Mesendoderm (in vitro differentiated cells): ENCODE data around the gene CD83.

Source experiments
- DNase-seq: peaks from one replicate; pipeline ENCODE4 v3.0.0; 2013
- H2AK5ac ChIP-seq: 2 replicates; pipeline ENCODE4 v1.6.1; 2013; ENCODE audit warnings: low read length, inconsistent platforms
- H2BK120ac ChIP-seq: 2 replicates; pipeline ENCODE4 v1.6.1; 2013; ENCODE audit warnings: low read depth, mild to moderate bottlenecking, low read length, moderate library complexity, mixed read lengths
- H2BK15ac ChIP-seq: replicated peaks from 2 replicates; pipeline ENCODE4 v1.6.1; 2013; ENCODE audit warnings: low read depth, mild to moderate bottlenecking, moderate library complexity
- H2BK5ac ChIP-seq: 2 replicates; pipeline ENCODE4 v1.6.1; 2013; ENCODE audit warnings: low read length, inconsistent platforms
- H3K18ac ChIP-seq: 2 replicates; pipeline ENCODE4 v1.6.1; 2013; ENCODE audit warnings: mild to moderate bottlenecking, low read length, mixed read lengths
- H3K23ac ChIP-seq: one replicate; pipeline ENCODE4 v1.6.1; 2013; ENCODE audit warnings: low read length
- H3K27ac ChIP-seq: 2 replicates; pipeline ENCODE4 v1.5.1; 2013; ENCODE audit warnings: low read depth, mild to moderate bottlenecking, inconsistent platforms, low read length, moderate library complexity
- H3K27me3 ChIP-seq: 2 replicates; pipeline ENCODE4 v1.6.1; 2013; ENCODE audit warnings: low read length, control low read depth, mild to moderate bottlenecking, inconsistent platforms; ENCODE audit not compliant: insufficient read depth, poor library complexity
- H3K36me3 ChIP-seq: 2 replicates; pipeline ENCODE4 v1.6.1; 2013; ENCODE audit warnings: low read length, inconsistent platforms; ENCODE audit not compliant: control insufficient read depth, insufficient read depth
- H3K4ac ChIP-seq: one replicate; pipeline ENCODE4 v1.6.1; 2013; ENCODE audit warnings: low read depth, mild to moderate bottlenecking, low read length, moderate library complexity
- H3K4me1 ChIP-seq: 2 replicates; pipeline ENCODE4 v1.6.1; 2013; ENCODE audit warnings: low read depth, low read length, inconsistent platforms; ENCODE audit not compliant: control insufficient read depth
- H3K4me2 ChIP-seq: 2 replicates; pipeline ENCODE4 v1.6.1; 2013; ENCODE audit warnings: low read length
- H3K4me3 ChIP-seq: 2 replicates; pipeline ENCODE4 v1.5.1; 2013; ENCODE audit warnings: mild to moderate bottlenecking, low read length
- H3K56ac ChIP-seq: one replicate; pipeline ENCODE4 v1.6.1; 2013; ENCODE audit warnings: low read length
- H3K79me1 ChIP-seq: 2 replicates; pipeline ENCODE4 v1.6.1; 2013; ENCODE audit warnings: low read length, inconsistent platforms
- H3K79me2 ChIP-seq: 2 replicates; pipeline ENCODE4 v1.6.1; 2013; ENCODE audit warnings: mild to moderate bottlenecking, low read length; ENCODE audit not compliant: control insufficient read depth, insufficient read depth
- H3K9ac ChIP-seq: 2 replicates; pipeline ENCODE4 v1.6.1; 2013; ENCODE audit warnings: low read length, inconsistent platforms
- H4K5ac ChIP-seq: one replicate; pipeline ENCODE4 v1.6.1; 2013; ENCODE audit warnings: low read length
- H4K8ac ChIP-seq: one replicate; pipeline ENCODE4 v1.6.1; 2013; ENCODE audit warnings: low read depth, mild to moderate bottlenecking, control low read depth, low read length, moderate library complexity
- WGBS: extraction: QIAGEN DNeasy Blood & Tissue Kit; methylation state at CpG from one replicate; pipeline ENCODE4 v1.1.7; 2013; ENCODE audit warnings: low lambda C conversion rate, missing lambda C conversion rate; ENCODE audit not compliant: insufficient coverage; ENCODE audit errors: extremely low coverage; 5-methylcytosine and 5-hydroxymethylcytosine counted together

The CD83 gene

DNA sequence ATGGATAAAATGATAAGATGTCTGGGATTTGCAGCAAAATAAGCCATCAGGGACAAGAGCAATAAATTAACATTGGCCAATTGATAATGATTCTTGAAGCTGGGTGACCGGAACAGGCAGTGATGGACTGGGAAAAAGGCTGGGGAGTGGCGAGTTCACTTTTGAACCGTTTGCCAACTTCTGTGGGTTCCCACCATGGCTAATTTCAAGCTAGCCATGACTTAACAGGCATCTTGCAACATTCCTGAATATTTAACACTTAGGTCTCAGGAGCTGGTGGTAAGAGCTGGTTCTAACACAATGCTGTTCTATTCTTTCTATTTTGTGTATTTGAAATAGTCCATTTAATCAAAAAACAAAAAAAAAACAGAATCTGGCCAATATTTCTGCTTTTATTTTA is 37.6 kb upstream of the CD83 start:
- WGBS = no CpG with 5 or more reads among the region's 3 CpGs
- DNase-seq = peak; percentile 76

DNA sequence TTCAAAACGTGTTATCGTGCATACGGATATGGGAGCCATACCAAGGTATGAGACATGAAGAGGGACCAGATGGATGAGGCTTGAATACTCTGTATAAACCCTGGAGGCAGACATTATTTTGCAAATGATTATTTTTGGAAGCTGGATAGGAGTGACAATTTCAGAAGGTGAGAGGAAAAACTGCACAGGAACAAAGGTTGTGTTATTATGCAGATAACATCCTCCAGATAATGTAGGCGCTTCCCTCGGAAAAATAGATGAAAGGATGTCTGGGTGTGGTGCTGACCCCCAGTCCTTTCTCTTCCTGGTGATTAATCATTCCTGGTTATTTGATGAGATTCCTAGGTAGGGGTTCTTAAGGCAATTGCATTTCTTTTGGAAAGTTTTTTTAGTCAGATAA is 36.4 kb upstream of the CD83 start:
- Histone ChIP-seq H3K27ac (no peak overlapping the region), H2AK5ac (no peak overlapping the region), H2BK15ac (no peak overlapping the region), H3K4me3 (no peak overlapping the region), H3K56ac (no peak overlapping the region), H3K4me1 (peaks cover 2% of the 10 kb centered on the region), H3K9ac (no peak overlapping the region), H3K23ac (no peak overlapping the region), H4K8ac (no peak overlapping the region), H4K5ac (no peak overlapping the region), H3K79me1 (no peaks in the 10 kb centered on the region), H2BK5ac (no peak overlapping the region), H3K4ac (no peak overlapping the region), H3K79me2 (no peaks in the 10 kb centered on the region), H2BK120ac (no peak overlapping the region), H3K4me2 (no peak overlapping the region), H3K27me3 (no peaks in the 10 kb centered on the region), H3K18ac (no peak overlapping the region), H3K36me3 (no peaks in the 10 kb centered on the region)
- WGBS = no CpG with 5 or more reads among the region's 5 CpGs
- DNase-seq = no peak

More for the DNA sequence above, 37.6 kb upstream of the CD83 start:
- no peak overlapping the region for H4K8ac ChIP-seq
- no peak overlapping the region for H2AK5ac ChIP-seq
- H3K79me1 ChIP-seq = no peaks in the 10 kb centered on the region
- H3K36me3 ChIP-seq = no peaks in the 10 kb centered on the region
- H3K4me1 ChIP-seq = peaks cover 2% of the 10 kb centered on the region
- H3K23ac ChIP-seq = no peak overlapping the region
- no peak overlapping the region for H2BK15ac ChIP-seq
- no peak overlapping the region for H3K18ac ChIP-seq
- no peak overlapping the region for H3K4ac ChIP-seq
- no peak overlapping the region for H3K27ac ChIP-seq
- H3K79me2 ChIP-seq = no peaks in the 10 kb centered on the region
- H2BK120ac ChIP-seq = no peak overlapping the region
- H3K27me3 ChIP-seq = no peaks in the 10 kb centered on the region
- no peak overlapping the region for H4K5ac ChIP-seq
- no peak overlapping the region for H3K4me3 ChIP-seq
- H3K4me2 ChIP-seq = no peak overlapping the region
- no peak overlapping the region for H3K56ac ChIP-seq
- no peak overlapping the region for H2BK5ac ChIP-seq
- H3K9ac ChIP-seq = no peak overlapping the region

DNA sequence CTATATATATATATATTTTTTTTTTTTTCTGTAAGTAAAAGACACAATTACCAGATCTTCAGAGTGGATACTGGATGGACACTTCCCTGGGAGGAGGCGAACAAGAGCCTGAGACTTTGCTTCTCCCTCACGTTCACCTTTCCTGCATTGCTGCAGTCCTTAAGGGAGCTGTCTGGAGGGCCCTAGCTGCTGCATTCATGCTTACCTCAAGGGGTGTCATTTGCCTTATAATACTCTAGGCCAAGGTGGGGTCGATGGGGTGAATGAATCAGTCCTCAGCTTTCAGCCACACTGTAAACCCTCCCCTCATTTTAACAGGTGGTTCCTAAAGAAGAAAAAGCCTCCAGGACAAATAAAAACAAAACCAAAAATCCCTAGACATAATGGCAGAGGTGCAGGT is 34.8 kb upstream of the CD83 start:
- H3K79me1 ChIP-seq = no peaks in the 10 kb centered on the region

DNA sequence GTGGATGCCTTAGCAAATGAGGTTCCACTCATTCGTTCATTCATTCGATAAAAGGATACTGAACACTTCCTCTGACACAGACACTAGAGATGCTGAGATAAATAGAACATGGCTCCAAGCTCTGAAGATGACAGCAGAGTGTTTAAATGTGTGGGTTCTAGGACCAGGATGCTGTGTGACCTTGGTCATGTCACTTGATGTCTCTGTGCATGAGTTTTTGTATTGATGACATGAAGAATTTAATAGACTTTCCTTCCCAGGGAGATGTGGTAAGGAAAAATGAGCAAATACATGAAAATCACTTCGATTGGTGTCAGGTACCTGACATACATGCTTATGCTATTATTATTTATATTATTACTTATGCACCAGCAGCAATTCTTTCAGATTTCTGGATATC is 34.3 kb upstream of the CD83 start:
- H3K27me3 ChIP-seq = no peaks in the 10 kb centered on the region
- H2BK5ac ChIP-seq = no peak overlapping the region
- no peak overlapping the region for H2AK5ac ChIP-seq
- H3K4me2 ChIP-seq = no peak overlapping the region
- no peaks in the 10 kb centered on the region for H3K79me1 ChIP-seq
- no peak overlapping the region for H3K56ac ChIP-seq
- H3K4me3 ChIP-seq = no peak overlapping the region
- H4K8ac ChIP-seq = no peak overlapping the region
- H3K4ac ChIP-seq = no peak overlapping the region
- H3K23ac ChIP-seq = no peak overlapping the region
- H3K79me2 ChIP-seq = no peaks in the 10 kb centered on the region
- H2BK15ac ChIP-seq = no peak overlapping the region
- no peak for DNase-seq
- H2BK120ac ChIP-seq = no peak overlapping the region
- no peak overlapping the region for H3K27ac ChIP-seq
- no CpG with 5 or more reads among the region's 3 CpGs for WGBS
- no peak overlapping the region for H3K18ac ChIP-seq
- no peak overlapping the region for H4K5ac ChIP-seq
- no peaks in the 10 kb centered on the region for H3K4me1 ChIP-seq
- no peak overlapping the region for H3K9ac ChIP-seq
- H3K36me3 ChIP-seq = no peaks in the 10 kb centered on the region

More for the DNA sequence above, 34.8 kb upstream of the CD83 start:
- H4K5ac ChIP-seq = no peak overlapping the region
- H3K23ac ChIP-seq = no peak overlapping the region
- no peaks in the 10 kb centered on the region for H3K36me3 ChIP-seq
- no peaks in the 10 kb centered on the region for H3K4me1 ChIP-seq
- H3K4ac ChIP-seq = no peak overlapping the region
- H2AK5ac ChIP-seq = no peak overlapping the region
- H3K79me2 ChIP-seq = no peaks in the 10 kb centered on the region
- H3K4me3 ChIP-seq = no peak overlapping the region
- no peak overlapping the region for H4K8ac ChIP-seq
- no peak overlapping the region for H3K9ac ChIP-seq
- no peaks in the 10 kb centered on the region for H3K27me3 ChIP-seq
- no peak overlapping the region for H2BK15ac ChIP-seq
- WGBS = no CpG with 5 or more reads among the region's 3 CpGs
- no peak overlapping the region for H3K18ac ChIP-seq
- H3K56ac ChIP-seq = no peak overlapping the region
- no peak overlapping the region for H2BK120ac ChIP-seq
- H2BK5ac ChIP-seq = no peak overlapping the region
- no peak overlapping the region for H3K27ac ChIP-seq
- no peak overlapping the region for H3K4me2 ChIP-seq
- DNase-seq = no peak

DNA sequence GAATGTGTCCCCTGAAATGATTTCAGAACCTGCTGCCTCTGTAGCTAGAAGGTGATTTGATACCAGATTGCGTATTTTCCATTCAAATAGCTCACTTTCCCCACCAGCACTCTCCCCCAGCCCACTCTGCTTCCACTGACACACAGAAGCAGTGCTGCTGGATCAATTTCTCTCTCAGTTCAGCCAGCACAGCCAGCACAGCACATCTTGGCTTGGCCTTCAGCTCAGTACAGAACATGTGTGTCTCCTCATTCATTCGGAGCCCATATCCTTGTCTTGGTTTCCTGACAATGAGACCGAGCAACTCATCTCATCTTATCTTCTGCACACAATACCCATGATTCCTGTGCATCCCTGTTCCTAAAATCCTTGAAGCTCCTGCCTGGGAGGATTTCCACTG is 33.8 kb upstream of the CD83 start:
- no peaks in the 10 kb centered on the region for H3K36me3 ChIP-seq
- no peak overlapping the region for H3K27ac ChIP-seq
- no CpG with 5 or more reads among the region's 3 CpGs for WGBS
- no peaks in the 10 kb centered on the region for H3K79me2 ChIP-seq
- no peak overlapping the region for H3K4me3 ChIP-seq
- H3K18ac ChIP-seq = no peak overlapping the region
- no peak overlapping the region for H3K23ac ChIP-seq
- H2BK15ac ChIP-seq = no peak overlapping the region
- H3K4ac ChIP-seq = no peak overlapping the region
- no peak overlapping the region for H4K5ac ChIP-seq
- no peak overlapping the region for H3K4me2 ChIP-seq
- no peak overlapping the region for H2BK5ac ChIP-seq
- no peak overlapping the region for H3K9ac ChIP-seq
- H3K56ac ChIP-seq = no peak overlapping the region
- no peaks in the 10 kb centered on the region for H3K79me1 ChIP-seq
- no peaks in the 10 kb centered on the region for H3K4me1 ChIP-seq
- no peak overlapping the region for H4K8ac ChIP-seq
- H2BK120ac ChIP-seq = no peak overlapping the region
- H3K27me3 ChIP-seq = no peaks in the 10 kb centered on the region
- no peak for DNase-seq
- H2AK5ac ChIP-seq = no peak overlapping the region

DNA sequence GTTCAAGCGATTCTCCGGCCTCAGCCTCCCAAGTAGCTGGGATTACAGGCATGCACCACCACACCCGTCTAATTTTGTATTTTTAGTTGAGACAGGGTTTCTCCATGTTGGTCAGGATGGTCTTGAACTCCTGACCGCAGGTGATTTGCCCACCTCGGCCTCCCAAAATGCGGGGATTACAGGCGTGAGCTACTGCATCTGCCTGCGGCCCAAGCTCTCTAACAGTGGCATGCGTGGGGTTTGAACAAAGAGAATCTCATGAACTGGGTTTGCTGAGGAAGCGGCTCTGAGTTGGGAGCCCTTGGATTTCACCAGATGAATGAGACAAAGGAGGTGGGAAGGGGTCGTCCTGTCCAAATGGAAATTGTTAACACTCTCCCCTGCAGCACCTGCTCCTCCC is 33.2 kb upstream of the CD83 start:
- H3K79me2 ChIP-seq = no peaks in the 10 kb centered on the region
- WGBS = no CpG with 5 or more reads among the region's 11 CpGs

More for the DNA sequence above, 33.2 kb upstream of the CD83 start:
- no peaks in the 10 kb centered on the region for H3K79me1 ChIP-seq
- H2BK120ac ChIP-seq = no peak overlapping the region
- no peak overlapping the region for H3K23ac ChIP-seq
- H2AK5ac ChIP-seq = no peak overlapping the region
- no peaks in the 10 kb centered on the region for H3K36me3 ChIP-seq
- H4K8ac ChIP-seq = no peak overlapping the region
- H3K27ac ChIP-seq = no peak overlapping the region
- no peak overlapping the region for H3K9ac ChIP-seq
- H3K27me3 ChIP-seq = no peaks in the 10 kb centered on the region
- H4K5ac ChIP-seq = no peak overlapping the region
- H3K4me1 ChIP-seq = no peaks in the 10 kb centered on the region
- H3K18ac ChIP-seq = no peak overlapping the region
- H3K4me2 ChIP-seq = no peak overlapping the region
- no peak overlapping the region for H3K4me3 ChIP-seq
- DNase-seq = no peak
- no peak overlapping the region for H2BK15ac ChIP-seq
- no peak overlapping the region for H2BK5ac ChIP-seq
- no peak overlapping the region for H3K4ac ChIP-seq
- no peak overlapping the region for H3K56ac ChIP-seq
